ENCODE data around the gene PPDPF.

PPDPF gene

DNA sequence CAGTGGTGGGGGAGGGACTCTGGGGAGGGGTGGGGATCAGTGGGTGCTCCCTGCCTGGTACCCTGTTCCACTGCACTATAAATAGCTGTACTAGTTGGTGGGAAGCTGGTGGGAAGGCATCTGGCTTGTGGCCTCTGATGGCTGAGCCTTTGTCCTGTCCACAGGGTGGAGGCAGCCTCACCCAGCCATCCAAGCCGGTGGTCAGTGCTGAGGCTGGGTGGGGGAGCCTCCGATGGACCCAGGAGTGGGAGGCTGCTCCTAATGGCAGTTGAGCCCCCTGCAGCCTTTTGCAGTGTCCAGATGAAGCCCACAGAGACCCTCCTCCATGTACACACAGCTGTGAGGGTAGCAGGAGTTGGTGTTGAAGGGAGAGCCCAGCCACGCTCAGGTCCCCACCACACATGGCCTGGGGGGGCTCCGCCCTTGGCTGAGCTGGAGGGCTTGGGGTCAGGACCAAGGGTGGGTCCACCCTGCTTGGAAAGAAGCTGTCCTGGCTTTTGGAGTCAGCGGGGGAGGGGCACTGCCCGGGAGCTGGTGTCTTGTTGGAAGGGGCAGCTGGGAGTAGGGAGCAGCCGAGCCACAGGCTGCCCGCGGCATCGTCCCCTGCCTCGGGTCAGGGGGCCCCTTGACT lies 2.5 kb downstream of the PPDPF start:
- Histone ChIP-seq H3K27ac (ENCODE audit: low read depth, low read length, severe bottlenecking) (no peak overlapping the region), H3K9me3 (ENCODE audit: control insufficient read depth, low read length) (peaks cover 16% of the 10 kb centered on the region), H3K36me3 (ENCODE audit: control insufficient read depth, insufficient read depth, low read length) (peaks cover 26% of the 10 kb centered on the region), H3K4me1 (ENCODE audit: control insufficient read depth, insufficient read depth, low read length, poor library complexity, severe bottlenecking) (no peaks in the 10 kb centered on the region), H3K4me3 (ENCODE audit: extremely low read depth, insufficient read depth, low read length, poor library complexity, severe bottlenecking) (no peak overlapping the region)
- WGBS, 2 experiments (ENCODE audit: insufficient coverage in 2 of 2): 92 to 97% methylated on average over 5 to 10 of the region's 11 CpGs

GRCh38 chr20:63525185-63525584 lies 4.6 kb downstream of the PPDPF start:
- no peak overlapping the region for H3K4me3 ChIP-seq (ENCODE audit: extremely low read depth, insufficient read depth, low read length, poor library complexity, severe bottlenecking)
- H3K27ac ChIP-seq (ENCODE audit: low read depth, low read length, severe bottlenecking): no peak overlapping the region
- H3K36me3 ChIP-seq (ENCODE audit: control insufficient read depth, insufficient read depth, low read length): peaks cover 26% of the 10 kb centered on the region
- H3K4me1 ChIP-seq (ENCODE audit: control insufficient read depth, insufficient read depth, low read length, poor library complexity, severe bottlenecking): no peaks in the 10 kb centered on the region
- 81 to 82% methylated on average over 3 of the region's 3 CpGs for WGBS, 2 experiments (ENCODE audit: insufficient coverage in 2 of 2)
- H3K9me3 ChIP-seq (ENCODE audit: control insufficient read depth, low read length): peaks cover 16% of the 10 kb centered on the region

- Histone ChIP-seq H3K27ac (ENCODE audit: low read depth, low read length, severe bottlenecking) (no peak overlapping the region), H3K4me3 (ENCODE audit: extremely low read depth, insufficient read depth, low read length, poor library complexity, severe bottlenecking) (no peak overlapping the region), H3K36me3 (ENCODE audit: control insufficient read depth, insufficient read depth, low read length) (peaks cover 26% of the 10 kb centered on the region), H3K4me1 (ENCODE audit: control insufficient read depth, insufficient read depth, low read length, poor library complexity, severe bottlenecking) (no peaks in the 10 kb centered on the region), H3K9me3 (ENCODE audit: control insufficient read depth, low read length) (peaks cover 16% of the 10 kb centered on the region)
- 14 to 40% methylated on average over 1 of the region's 2 CpGs for WGBS, 2 experiments (ENCODE audit: insufficient coverage in 2 of 2)
Measured at GRCh38 chr20:63525971-63526370, 5.4 kb downstream of the PPDPF start.

- 92 to 96% methylated on average over 6 to 7 of the region's 9 CpGs for WGBS, 2 experiments (ENCODE audit: insufficient coverage in 2 of 2)
- no peak overlapping the region for H3K27ac ChIP-seq (ENCODE audit: low read depth, low read length, severe bottlenecking)
- H3K36me3 ChIP-seq (ENCODE audit: control insufficient read depth, insufficient read depth, low read length): peaks cover 18% of the 10 kb centered on the region
- peaks cover 14% of the 10 kb centered on the region for H3K9me3 ChIP-seq (ENCODE audit: control insufficient read depth, low read length)
- no peak overlapping the region for H3K4me3 ChIP-seq (ENCODE audit: extremely low read depth, insufficient read depth, low read length, poor library complexity, severe bottlenecking)
- no peaks in the 10 kb centered on the region for H3K4me1 ChIP-seq (ENCODE audit: control insufficient read depth, insufficient read depth, low read length, poor library complexity, severe bottlenecking)
Measured at GRCh38 chr20:63527184-63527583, 6.6 kb downstream of the PPDPF start.

DNA sequence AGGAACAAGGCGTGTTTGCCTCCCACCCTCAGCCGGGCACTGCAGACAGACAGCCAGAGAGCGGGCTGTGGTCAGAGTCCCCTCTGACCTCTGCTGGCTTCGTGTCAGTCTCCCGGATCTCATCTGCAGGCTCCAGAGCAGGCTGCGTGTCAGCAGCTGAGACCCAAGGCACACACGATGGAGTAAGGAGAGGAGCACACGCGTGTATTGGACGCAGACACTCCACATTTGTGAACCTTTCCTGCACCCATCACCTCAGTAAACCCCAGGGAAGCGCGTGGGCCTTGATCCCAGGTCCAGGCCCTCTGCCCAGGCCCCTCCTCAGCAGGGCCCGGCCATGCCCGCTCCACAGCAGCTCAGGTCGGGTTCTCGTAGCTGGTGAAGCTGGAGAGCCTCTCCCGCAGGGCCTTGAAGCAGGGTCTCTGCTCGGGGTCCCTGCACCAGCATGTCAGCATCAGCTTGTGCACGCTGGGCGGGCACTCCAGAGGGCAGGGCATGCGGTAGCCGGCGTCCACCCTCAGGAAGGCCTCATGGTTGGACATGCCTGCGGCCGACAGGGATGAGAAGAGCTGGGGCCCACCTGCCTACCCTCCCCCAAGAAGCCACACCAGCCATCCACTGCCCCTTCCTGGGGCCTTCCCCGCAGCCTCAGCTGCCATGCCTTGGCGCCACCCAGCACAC lies 8.8 kb downstream of the PPDPF start:
- H3K4me3 ChIP-seq (ENCODE audit: extremely low read depth, insufficient read depth, low read length, poor library complexity, severe bottlenecking): no peak overlapping the region
- no peaks in the 10 kb centered on the region for H3K4me1 ChIP-seq (ENCODE audit: control insufficient read depth, insufficient read depth, low read length, poor library complexity, severe bottlenecking)
- H3K9me3 ChIP-seq (ENCODE audit: control insufficient read depth, low read length): no peaks in the 10 kb centered on the region
- WGBS, 2 experiments (ENCODE audit: insufficient coverage in 2 of 2): 91 to 93% methylated on average over 25 to 26 of the region's 27 CpGs
- no peak overlapping the region for H3K27ac ChIP-seq (ENCODE audit: low read depth, low read length, severe bottlenecking)
- no peaks in the 10 kb centered on the region for H3K36me3 ChIP-seq (ENCODE audit: control insufficient read depth, insufficient read depth, low read length)

GRCh38 chr20:63529861-63530787 lies 9.6 kb downstream of the PPDPF start:
- WGBS, 2 experiments (ENCODE audit: insufficient coverage in 2 of 2): 89 to 94% methylated on average over 25 to 38 of the region's 39 CpGs
- no peaks in the 10 kb centered on the region for H3K9me3 ChIP-seq (ENCODE audit: control insufficient read depth, low read length)
- no peak overlapping the region for H3K27ac ChIP-seq (ENCODE audit: low read depth, low read length, severe bottlenecking)

GRCh38 chr20:63530788-63531160 lies 10.2 kb downstream of the PPDPF start:
- H3K27ac ChIP-seq (ENCODE audit: low read depth, low read length, severe bottlenecking): no peak overlapping the region
- H3K4me3 ChIP-seq (ENCODE audit: extremely low read depth, insufficient read depth, low read length, poor library complexity, severe bottlenecking): no peak overlapping the region
- 91 to 95% methylated on average over 14 of the region's 14 CpGs for WGBS, 2 experiments (ENCODE audit: insufficient coverage in 2 of 2)
- no peaks in the 10 kb centered on the region for H3K36me3 ChIP-seq (ENCODE audit: control insufficient read depth, insufficient read depth, low read length)
- no peaks in the 10 kb centered on the region for H3K4me1 ChIP-seq (ENCODE audit: control insufficient read depth, insufficient read depth, low read length, poor library complexity, severe bottlenecking)
- no peaks in the 10 kb centered on the region for H3K9me3 ChIP-seq (ENCODE audit: control insufficient read depth, low read length)

More at GRCh38 chr20:63529861-63530787, 9.6 kb downstream of the PPDPF start:
- Histone ChIP-seq H3K36me3 (ENCODE audit: control insufficient read depth, insufficient read depth, low read length) (no peaks in the 10 kb centered on the region), H3K4me3 (ENCODE audit: extremely low read depth, insufficient read depth, low read length, poor library complexity, severe bottlenecking) (no peak overlapping the region), H3K4me1 (ENCODE audit: control insufficient read depth, insufficient read depth, low read length, poor library complexity, severe bottlenecking) (no peaks in the 10 kb centered on the region)

- Histone ChIP-seq H3K27ac (ENCODE audit: low read depth, low read length, severe bottlenecking) (no peak overlapping the region), H3K4me3 (ENCODE audit: extremely low read depth, insufficient read depth, low read length, poor library complexity, severe bottlenecking) (no peak overlapping the region), H3K9me3 (ENCODE audit: control insufficient read depth, low read length) (no peaks in the 10 kb centered on the region), H3K4me1 (ENCODE audit: control insufficient read depth, insufficient read depth, low read length, poor library complexity, severe bottlenecking) (no peaks in the 10 kb centered on the region), H3K36me3 (ENCODE audit: control insufficient read depth, insufficient read depth, low read length) (no peaks in the 10 kb centered on the region)
- WGBS, 2 experiments (ENCODE audit: insufficient coverage in 2 of 2): 92% methylated on average over 17 to 19 of the region's 27 CpGs
Measured at GRCh38 chr20:63531686-63532448, 11.3 kb downstream of the PPDPF start.

GRCh38 chr20:63532449-63532971 lies 11.9 kb downstream of the PPDPF start:
- no peaks in the 10 kb centered on the region for H3K36me3 ChIP-seq (ENCODE audit: control insufficient read depth, insufficient read depth, low read length)
- 96 to 97% methylated on average over 20 to 21 of the region's 24 CpGs for WGBS, 2 experiments (ENCODE audit: insufficient coverage in 2 of 2)
- H3K9me3 ChIP-seq (ENCODE audit: control insufficient read depth, low read length): no peaks in the 10 kb centered on the region
- H3K4me1 ChIP-seq (ENCODE audit: control insufficient read depth, insufficient read depth, low read length, poor library complexity, severe bottlenecking): no peaks in the 10 kb centered on the region
- H3K4me3 ChIP-seq (ENCODE audit: extremely low read depth, insufficient read depth, low read length, poor library complexity, severe bottlenecking): no peak overlapping the region
- no peak overlapping the region for H3K27ac ChIP-seq (ENCODE audit: low read depth, low read length, severe bottlenecking)

GRCh38 chr20:63533388-63533787 lies 12.8 kb downstream of the PPDPF start:
- Histone ChIP-seq H3K4me3 (ENCODE audit: extremely low read depth, insufficient read depth, low read length, poor library complexity, severe bottlenecking) (no peak overlapping the region), H3K4me1 (ENCODE audit: control insufficient read depth, insufficient read depth, low read length, poor library complexity, severe bottlenecking) (peaks cover 2% of the 10 kb centered on the region)
- 87 to 88% methylated on average over 11 to 14 of the region's 14 CpGs for WGBS, 2 experiments (ENCODE audit: insufficient coverage in 2 of 2)

More at GRCh38 chr20:63533388-63533787, 12.8 kb downstream of the PPDPF start:
- H3K36me3 ChIP-seq (ENCODE audit: control insufficient read depth, insufficient read depth, low read length): no peaks in the 10 kb centered on the region
- H3K27ac ChIP-seq (ENCODE audit: low read depth, low read length, severe bottlenecking): no peak overlapping the region
- no peaks in the 10 kb centered on the region for H3K9me3 ChIP-seq (ENCODE audit: control insufficient read depth, low read length)

Measured in mesodermal cell (in vitro differentiated cells).